ENCODE data around the gene CORO2B.

DNA sequence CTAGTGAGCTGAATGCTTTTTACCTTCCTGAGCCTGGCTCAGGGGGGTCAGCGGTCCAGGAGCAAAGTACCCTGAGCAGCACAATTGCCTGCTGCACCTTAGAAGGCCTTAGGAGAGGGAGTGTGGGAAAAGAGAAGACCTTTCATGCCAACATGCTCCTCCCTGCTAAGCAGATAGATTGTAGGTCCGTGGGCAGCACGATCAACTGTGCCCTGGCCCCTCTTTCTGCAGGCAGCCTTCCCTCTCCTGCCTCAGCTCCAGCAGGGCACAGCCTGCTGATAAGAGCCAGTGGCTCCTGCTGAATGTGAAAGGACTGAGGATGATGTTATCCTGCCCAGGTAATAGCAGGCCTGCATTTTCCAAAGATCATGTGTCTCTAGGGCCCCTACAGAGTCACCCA lies 4.1 kb downstream of the CORO2B start:
- no peak for TF ChIP-seq POLR2A (IDR thresholded peaks at IDR 0.05)
- TF ChIP-seq CTCF (IDR thresholded peaks at IDR 0.05): no peak

Data from uterus (tissue), 2 donors.